ENCODE results near the gene C19orf81.

C19orf81 gene

GRCh38 chr19:50690439-50690838 lies 41.2 kb downstream of the C19orf81 start:
- no peak for DNase-seq (ENCODE audit: low read depth)
- no peak overlapping the region for H3K4me3 ChIP-seq (ENCODE audit: low read depth, low read length)
- no peak for TF ChIP-seq CTCF (IDR thresholded peaks at IDR 0.05; ENCODE audit: low read depth, low read length, missing control alignments)

GRCh38 chr19:50693064-50693975 lies 44.1 kb downstream of the C19orf81 start:
- no peak for TF ChIP-seq CTCF (IDR thresholded peaks at IDR 0.05; ENCODE audit: low read depth, low read length, missing control alignments)
- no peak overlapping the region for H3K4me3 ChIP-seq (ENCODE audit: low read depth, low read length)
- DNase-seq (ENCODE audit: low read depth), result no peak

GRCh38 chr19:50694815-50695145 lies 45.5 kb downstream of the C19orf81 start:
- no peak for TF ChIP-seq CTCF (IDR thresholded peaks at IDR 0.05; ENCODE audit: low read depth, low read length, missing control alignments)
- no peak overlapping the region for H3K4me3 ChIP-seq (ENCODE audit: low read depth, low read length)

GRCh38 chr19:50695251-50696093 lies 46.2 kb downstream of the C19orf81 start:
- H3K4me3 ChIP-seq (ENCODE audit: low read depth, low read length), result no peak overlapping the region
- DNase-seq (ENCODE audit: low read depth), result no peak
- no peak for TF ChIP-seq CTCF (IDR thresholded peaks at IDR 0.05; ENCODE audit: low read depth, low read length, missing control alignments)

More at GRCh38 chr19:50694815-50695145, 45.5 kb downstream of the C19orf81 start:
- no peak for DNase-seq (ENCODE audit: low read depth)

GRCh38 chr19:50696094-50696483 lies 46.8 kb downstream of the C19orf81 start:
- H3K4me3 ChIP-seq (ENCODE audit: low read depth, low read length), result no peak overlapping the region
- no peak for TF ChIP-seq CTCF (IDR thresholded peaks at IDR 0.05; ENCODE audit: low read depth, low read length, missing control alignments)
- no peak for DNase-seq (ENCODE audit: low read depth)

- TF ChIP-seq CTCF (IDR thresholded peaks at IDR 0.05; ENCODE audit: low read depth, low read length, missing control alignments), result no peak
- DNase-seq (ENCODE audit: low read depth), result no peak
- H3K4me3 ChIP-seq (ENCODE audit: low read depth, low read length), result no peak overlapping the region
Observed at GRCh38 chr19:50697414-50698124, 48.3 kb downstream of the C19orf81 start.

Measured in GM12864 (cell line).